Endodermal cell (in vitro differentiated cells): ENCODE measurements around the gene COX7B2. TPM values are rescaled to one million over a fixed set of nuclear protein-coding genes. Genes with fewer than 3 reads are reported as not detected.

Source experiments
- DNase-seq: peaks from one replicate; pipeline ENCODE4 v3.0.0-alpha.2; 2017
- H3K27ac ChIP-seq: 2 replicates; pipeline ENCODE4 v1.5.1; 2013; ENCODE audit warnings: mild to moderate bottlenecking, low read depth, low read length, moderate library complexity
- H3K27me3 ChIP-seq: 2 replicates; pipeline ENCODE4 v1.6.1; 2013; ENCODE audit warnings: mild to moderate bottlenecking, low read length, moderate library complexity; ENCODE audit not compliant: insufficient read depth, control insufficient read depth, poor library complexity, severe bottlenecking
- H3K36me3 ChIP-seq: 2 replicates; pipeline ENCODE4 v1.7.0; 2013; ENCODE audit warnings: mild to moderate bottlenecking, low read length, moderate library complexity; ENCODE audit not compliant: control insufficient read depth, insufficient read depth
- H3K4me1 ChIP-seq: one replicate; pipeline ENCODE4 v1.7.0; 2013; ENCODE audit warnings: low read length; ENCODE audit not compliant: control insufficient read depth, insufficient read depth
- H3K4me3 ChIP-seq: 2 replicates; pipeline ENCODE4 v1.5.1; 2013; ENCODE audit warnings: mild to moderate bottlenecking, low read length, moderate library complexity
- H3K9ac ChIP-seq: 2 replicates; pipeline ENCODE4 v1.6.1; 2013; ENCODE audit warnings: mild to moderate bottlenecking, low read length, moderate library complexity; ENCODE audit not compliant: poor library complexity, severe bottlenecking; ENCODE audit errors: extremely low read depth
- H3K9me3 ChIP-seq: 2 replicates; pipeline ENCODE4 v1.6.1; 2013; ENCODE audit warnings: mild to moderate bottlenecking, low read length, moderate library complexity; ENCODE audit not compliant: control insufficient read depth
- H3K27ac Mint-ChIP-seq: 2 replicates; pipeline ENCODE4 v1.8.0; 2020; ENCODE audit warnings: mixed read lengths
- H3K27me3 Mint-ChIP-seq: 2 replicates; pipeline ENCODE4 v1.8.0; 2021; ENCODE audit warnings: mild to moderate bottlenecking, mixed read lengths; ENCODE audit not compliant: insufficient read depth
- H3K36me3 Mint-ChIP-seq: 2 replicates; pipeline ENCODE4 v1.8.0; 2020; ENCODE audit warnings: low read depth, mixed read lengths
- H3K4me1 Mint-ChIP-seq: 2 replicates; pipeline ENCODE4 v1.8.0; 2020; ENCODE audit warnings: mixed read lengths
- H3K4me3 Mint-ChIP-seq: 2 replicates; pipeline ENCODE4 v1.8.0; 2020; ENCODE audit warnings: mild to moderate bottlenecking, moderate library complexity, mixed read lengths
- H3K9me3 Mint-ChIP-seq: 2 replicates; pipeline ENCODE4 v1.8.0; 2020; ENCODE audit warnings: mild to moderate bottlenecking, mixed read lengths
- WGBS, 2 experiments: methylation state at CpG; one replicate each; pipeline versions ENCODE4 v1.1.5 to v1.1.7; 2013; ENCODE audit warnings: missing lambda C conversion rate in 2 of 2, mixed read lengths in 1 of 2; ENCODE audit not compliant: insufficient coverage in 1 of 2, insufficient read length in 1 of 2; 5-methylcytosine and 5-hydroxymethylcytosine counted together
- total RNA-seq, 2 donors: library from RNA; stranded (reverse); fragmentation: NEBNext Ultra II Directional in 1 of 2; extraction: Animal tissue kit (Norgen Biotek cat#: 25700) in 1 of 2; gene quantifications; 2 replicates in 1 of 2; 3 replicates in 1 of 2; pipeline ENCODE4 v1.2.1, GENCODE V29; 2021
- TF ChIP-seq, protein P1 (sequence below): fragments of 200-600 bp; sonication (generic); conservative IDR thresholded peaks from 2 replicates; pipeline ENCODE4 v1.5.0; 2021; ENCODE audit warnings: antibody characterized with exemption, mild to moderate bottlenecking

Gene COX7B2
- total RNA-seq, 2 donors from 2014 or later, result not detected

GRCh38 chr4:46852800-46853199, 56.2 kb downstream of the COX7B2 start:
- Mint-ChIP-seq H3K36me3 (no peaks in the 10 kb centered on the region), H3K9me3 (no peaks in the 10 kb centered on the region), H3K4me3 (no peak overlapping the region), H3K27me3 (no peaks in the 10 kb centered on the region), H3K4me1 (peaks cover 4% of the 10 kb centered on the region), H3K27ac (no peak overlapping the region)
- WGBS, 2 experiments, result 95% methylated on average over 4 of the region's 4 CpGs; no CpG with 5 or more reads in 1 of the 2 experiments
- no peak for DNase-seq
- Histone ChIP-seq H3K27ac (no peak overlapping the region), H3K36me3 (no peaks in the 10 kb centered on the region), H3K9ac (no peak overlapping the region), H3K4me3 (no peak overlapping the region), H3K27me3 (no peaks in the 10 kb centered on the region), H3K9me3 (no peaks in the 10 kb centered on the region), H3K4me1 (no peaks in the 10 kb centered on the region)
- TF ChIP-seq, protein P1, sequence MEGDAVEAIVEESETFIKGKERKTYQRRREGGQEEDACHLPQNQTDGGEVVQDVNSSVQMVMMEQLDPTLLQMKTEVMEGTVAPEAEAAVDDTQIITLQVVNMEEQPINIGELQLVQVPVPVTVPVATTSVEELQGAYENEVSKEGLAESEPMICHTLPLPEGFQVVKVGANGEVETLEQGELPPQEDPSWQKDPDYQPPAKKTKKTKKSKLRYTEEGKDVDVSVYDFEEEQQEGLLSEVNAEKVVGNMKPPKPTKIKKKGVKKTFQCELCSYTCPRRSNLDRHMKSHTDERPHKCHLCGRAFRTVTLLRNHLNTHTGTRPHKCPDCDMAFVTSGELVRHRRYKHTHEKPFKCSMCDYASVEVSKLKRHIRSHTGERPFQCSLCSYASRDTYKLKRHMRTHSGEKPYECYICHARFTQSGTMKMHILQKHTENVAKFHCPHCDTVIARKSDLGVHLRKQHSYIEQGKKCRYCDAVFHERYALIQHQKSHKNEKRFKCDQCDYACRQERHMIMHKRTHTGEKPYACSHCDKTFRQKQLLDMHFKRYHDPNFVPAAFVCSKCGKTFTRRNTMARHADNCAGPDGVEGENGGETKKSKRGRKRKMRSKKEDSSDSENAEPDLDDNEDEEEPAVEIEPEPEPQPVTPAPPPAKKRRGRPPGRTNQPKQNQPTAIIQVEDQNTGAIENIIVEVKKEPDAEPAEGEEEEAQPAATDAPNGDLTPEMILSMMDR, result no peak

DNA sequence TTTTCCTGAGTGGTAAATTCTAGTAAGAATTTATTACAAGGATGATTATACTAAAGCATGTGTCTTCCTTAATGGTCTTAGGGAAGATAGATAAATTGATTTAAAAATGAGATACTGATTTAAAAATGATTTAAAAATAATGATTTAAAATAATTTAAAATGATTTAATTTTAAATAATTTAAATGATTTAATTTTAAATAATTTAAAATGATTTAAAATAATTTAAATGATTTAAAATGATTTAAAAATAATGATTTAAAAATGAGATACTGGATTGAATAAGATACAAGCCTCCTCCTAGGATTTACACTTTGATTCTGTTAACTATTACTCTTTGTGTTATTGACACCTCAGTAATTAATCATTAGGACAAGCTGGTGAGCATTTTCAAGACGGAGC, 59.0 kb downstream of the COX7B2 start:
- TF ChIP-seq, protein P1, result no peak
- WGBS, 2 experiments, result 100% methylated on average over 1 of the region's 1 CpG; no CpG with 5 or more reads in 1 of the 2 experiments
- no peaks in the 10 kb centered on the region for H3K4me1 ChIP-seq
- H3K4me3 ChIP-seq, result no peak overlapping the region
- no peak for DNase-seq
- no peaks in the 10 kb centered on the region for H3K36me3 ChIP-seq
- H3K9me3 Mint-ChIP-seq, result no peaks in the 10 kb centered on the region
- no peaks in the 10 kb centered on the region for H3K36me3 Mint-ChIP-seq
- no peaks in the 10 kb centered on the region for H3K9me3 ChIP-seq
- no peak overlapping the region for H3K27ac Mint-ChIP-seq
- H3K27me3 ChIP-seq, result no peaks in the 10 kb centered on the region
- H3K4me1 Mint-ChIP-seq, result peaks cover 4% of the 10 kb centered on the region
- H3K27me3 Mint-ChIP-seq, result no peaks in the 10 kb centered on the region
- no peak overlapping the region for H3K9ac ChIP-seq
- H3K27ac ChIP-seq, result no peak overlapping the region
- H3K4me3 Mint-ChIP-seq, result no peak overlapping the region

DNA sequence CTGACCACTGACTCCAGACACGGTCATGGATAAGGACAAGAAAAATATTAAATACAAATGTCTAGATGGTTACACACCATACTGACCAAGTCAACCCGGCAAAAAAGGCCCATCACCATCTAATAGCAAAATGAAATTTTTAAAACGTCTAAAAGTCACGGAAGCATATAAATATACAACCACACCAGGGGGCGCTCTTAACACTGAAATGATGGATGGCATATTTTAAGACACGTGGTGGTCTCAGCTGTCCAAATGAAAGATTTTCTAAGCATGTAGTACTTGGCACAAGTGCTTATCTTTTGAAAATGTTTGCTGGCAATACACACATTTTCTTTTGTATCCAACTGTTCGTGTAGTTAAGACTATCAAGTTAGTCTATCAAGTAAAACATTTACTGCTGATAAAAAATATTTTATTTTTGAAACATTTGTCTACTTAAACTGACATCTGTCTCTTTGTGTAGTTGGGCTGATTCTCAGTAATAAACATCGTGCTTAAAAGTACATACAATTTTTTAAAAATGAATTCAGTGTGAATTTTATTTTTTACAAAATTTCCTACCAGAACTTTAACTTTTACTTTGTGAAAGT, 64.6 kb downstream of the COX7B2 start:
- TF ChIP-seq, protein P1, result peak; percentile 87
- H3K4me1 Mint-ChIP-seq, result no peaks in the 10 kb centered on the region
- H3K4me3 ChIP-seq, result no peak overlapping the region
- no peaks in the 10 kb centered on the region for H3K9me3 Mint-ChIP-seq
- no peaks in the 10 kb centered on the region for H3K27me3 ChIP-seq
- WGBS, 2 experiments, result 7 to 15% methylated on average over 2 to 7 of the region's 8 CpGs
- H3K27ac ChIP-seq, result no peak overlapping the region
- no peaks in the 10 kb centered on the region for H3K27me3 Mint-ChIP-seq
- no peak overlapping the region for H3K9ac ChIP-seq
- no peaks in the 10 kb centered on the region for H3K9me3 ChIP-seq
- H3K4me3 Mint-ChIP-seq, result no peak overlapping the region
- H3K36me3 Mint-ChIP-seq, result no peaks in the 10 kb centered on the region
- H3K27ac Mint-ChIP-seq, result no peak overlapping the region
- no peaks in the 10 kb centered on the region for H3K4me1 ChIP-seq
- peak; percentile 71 for DNase-seq
- no peaks in the 10 kb centered on the region for H3K36me3 ChIP-seq
